Activated CD8-positive, alpha-beta T cell treated with anti-CD3 and anti-CD28 coated beads for 36 hours (primary cell): Measurements from ENCODE around the gene SCFD2. TPM values are rescaled to one million over a fixed set of nuclear protein-coding genes. Genes with fewer than 3 reads are reported as not detected.

Experiments used
- ATAC-seq: fragments of 200-7000 bp; cut with Tn5 transposase; one replicate; pipeline ENCODE4 v1.10.0; 2021; ENCODE audit warnings: mild to moderate bottlenecking, moderate library complexity
- CTCF ChIA-PET: fragments of 350-600 bp; sonication (Branson Sonifier 250); formaldehyde crosslinking; loops from one replicate; lab custom pipeline; 2021; ENCODE audit warnings: antibody characterized with exemption; lab: Charles Lee
- POLR2A ChIA-PET: fragments of 350-600 bp; sonication (Branson Sonifier 250); formaldehyde crosslinking; loops from one replicate; lab custom pipeline; 2021; ENCODE audit warnings: antibody characterized with exemption; lab: Charles Lee
- DNase-seq: peaks from one replicate; pipeline ENCODE4 v3.0.0-alpha.2; 2020
- H3K27ac Mint-ChIP-seq: one replicate; pipeline ENCODE4 v1.8.0; 2021; ENCODE audit warnings: mild to moderate bottlenecking, mixed read lengths
- H3K27me3 Mint-ChIP-seq: one replicate; pipeline ENCODE4 v1.8.0; 2021; ENCODE audit warnings: mixed read lengths
- H3K36me3 Mint-ChIP-seq: one replicate; pipeline ENCODE4 v1.8.0; 2021; ENCODE audit warnings: low read depth, mixed read lengths
- H3K4me1 Mint-ChIP-seq: one replicate; pipeline ENCODE4 v1.8.0; 2021; ENCODE audit warnings: low read depth, mixed read lengths
- H3K4me3 Mint-ChIP-seq: one replicate; pipeline ENCODE4 v1.8.0; 2021; ENCODE audit warnings: mild to moderate bottlenecking, moderate library complexity, mixed read lengths
- H3K9me3 Mint-ChIP-seq: one replicate; pipeline ENCODE4 v1.8.0; 2021; ENCODE audit warnings: mixed read lengths
- CTCF ChIP-seq: fragments of 200-600 bp; IDR thresholded peaks from one replicate; pipeline ENCODE4 v1.8.0; 2022; ENCODE audit warnings: antibody characterized with exemption, mild to moderate bottlenecking
- intact Hi-C: fragments of 100-400 bp; cut with micrococcal nuclease; formaldehyde crosslinking; loops from one replicate; pipeline ENCODE4 v1.10.0; 2022
- total RNA-seq, 2 experiments: library from RNA; stranded (reverse); gene quantifications; one replicate each; pipeline ENCODE4 v1.2.3, GENCODE V29; 2021

Gene SCFD2
- total RNA-seq, 2 experiments from 2014 or later: 21.4 to 22.1 TPM

- ATAC-seq: no peak
- TF ChIP-seq CTCF: no peak
- Mint-ChIP-seq H3K4me3 (no peak overlapping the region), H3K9me3 (no peaks in the 10 kb centered on the region), H3K27me3 (no peaks in the 10 kb centered on the region), H3K27ac (no peak overlapping the region), H3K36me3 (peaks cover 2% of the 10 kb centered on the region), H3K4me1 (no peaks in the 10 kb centered on the region)
- DNase-seq: no peak
- ChIA-PET POLR2A (no interaction called here), CTCF (no interaction called here)
- intact Hi-C loops: no loop called here
Measured at GRCh38 chr4:53026233-53026632, 339.6 kb downstream of the SCFD2 start.

- no peak for ATAC-seq
- H3K4me3 Mint-ChIP-seq: no peak overlapping the region
- no peaks in the 10 kb centered on the region for H3K4me1 Mint-ChIP-seq
- intact Hi-C loops: no loop called here
- no peaks in the 10 kb centered on the region for H3K9me3 Mint-ChIP-seq
- ChIA-PET POLR2A (no interaction called here), CTCF (no interaction called here)
- DNase-seq: no peak
- H3K27me3 Mint-ChIP-seq: no peaks in the 10 kb centered on the region
- peaks cover 2% of the 10 kb centered on the region for H3K36me3 Mint-ChIP-seq
- H3K27ac Mint-ChIP-seq: no peak overlapping the region
- TF ChIP-seq CTCF: no peak
Measured at GRCh38 chr4:53023677-53024299, 342.1 kb downstream of the SCFD2 start.

GRCh38 chr4:53022513-53023100, 343.3 kb downstream of the SCFD2 start:
- intact Hi-C loops: no loop called here
- DNase-seq (no peak), ATAC-seq (no peak)
- CTCF ChIA-PET: no interaction called here
- no peaks in the 10 kb centered on the region for H3K27me3 Mint-ChIP-seq
- POLR2A ChIA-PET: no interaction called here
- no peak for TF ChIP-seq CTCF
- no peak overlapping the region for H3K4me3 Mint-ChIP-seq
- no peaks in the 10 kb centered on the region for H3K4me1 Mint-ChIP-seq
- H3K9me3 Mint-ChIP-seq: no peaks in the 10 kb centered on the region
- H3K36me3 Mint-ChIP-seq: peaks cover 2% of the 10 kb centered on the region
- H3K27ac Mint-ChIP-seq: no peak overlapping the region

- H3K27ac Mint-ChIP-seq: no peak overlapping the region
- CTCF ChIA-PET: no interaction called here
- no peak overlapping the region for H3K4me3 Mint-ChIP-seq
- H3K27me3 Mint-ChIP-seq: no peaks in the 10 kb centered on the region
- H3K36me3 Mint-ChIP-seq: peaks cover 2% of the 10 kb centered on the region
- ATAC-seq: no peak
- H3K4me1 Mint-ChIP-seq: no peaks in the 10 kb centered on the region
- intact Hi-C loops: no loop called here
- no peak for TF ChIP-seq CTCF
- DNase-seq: no peak
- H3K9me3 Mint-ChIP-seq: no peaks in the 10 kb centered on the region
- POLR2A ChIA-PET: no interaction called here
Measured at GRCh38 chr4:53021754-53022512, 343.9 kb downstream of the SCFD2 start.
